Breast epithelium (tissue), 3 donors: Measurements from ENCODE around the gene POLR2I.
"Not testable (repeated sequence)": the region's sequence is repeated elsewhere in the genome, so short reads cannot be mapped to it uniquely, and the experiment has no call there.

Source experiments
- POLR2A ChIP-seq: fragments of 450-650 bp; IDR thresholded peaks from one replicate; pipeline ENCODE4 v1.6.1; 2016; ENCODE audit warnings: antibody characterized with exemption, mild to moderate bottlenecking, moderate library complexity
- POLR2AphosphoS5 ChIP-seq, 3 donors: sonication (generic); formaldehyde crosslinking; IDR thresholded peaks; one replicate each; pipeline ENCODE4 v1.6.1; 2017; ENCODE audit warnings: antibody characterized with exemption in 3 of 3
- TF ChIP-seq, protein P1 (sequence below), 3 donors: fragments of 450-650 bp; IDR thresholded peaks; one replicate each; pipeline ENCODE4 v1.5.1; 2016 to 2017; ENCODE audit warnings: antibody characterized with exemption in 3 of 3, mild to moderate bottlenecking in 3 of 3, moderate library complexity in 3 of 3

DNA sequence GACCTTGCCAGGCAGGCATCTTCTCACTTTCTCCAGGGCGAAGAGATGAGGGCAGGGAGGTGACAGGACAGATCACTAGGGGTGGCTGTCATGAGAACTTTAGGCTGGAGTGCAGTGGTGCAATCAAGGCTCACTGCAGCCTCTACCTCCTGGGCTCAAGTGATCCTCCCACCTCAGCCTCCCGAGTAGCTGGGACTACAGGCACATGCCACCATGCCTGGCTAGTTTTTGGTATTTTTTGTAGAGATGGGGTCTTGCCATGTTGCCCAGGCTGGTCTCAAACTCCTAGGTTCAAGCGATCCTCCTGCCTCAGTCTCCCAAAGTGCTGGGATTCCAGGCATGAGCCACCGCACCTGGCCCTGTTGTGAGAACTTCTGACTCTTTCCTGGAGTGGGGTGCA lies 20.2 kb upstream of the POLR2I start:
- TF ChIP-seq, protein P1, sequence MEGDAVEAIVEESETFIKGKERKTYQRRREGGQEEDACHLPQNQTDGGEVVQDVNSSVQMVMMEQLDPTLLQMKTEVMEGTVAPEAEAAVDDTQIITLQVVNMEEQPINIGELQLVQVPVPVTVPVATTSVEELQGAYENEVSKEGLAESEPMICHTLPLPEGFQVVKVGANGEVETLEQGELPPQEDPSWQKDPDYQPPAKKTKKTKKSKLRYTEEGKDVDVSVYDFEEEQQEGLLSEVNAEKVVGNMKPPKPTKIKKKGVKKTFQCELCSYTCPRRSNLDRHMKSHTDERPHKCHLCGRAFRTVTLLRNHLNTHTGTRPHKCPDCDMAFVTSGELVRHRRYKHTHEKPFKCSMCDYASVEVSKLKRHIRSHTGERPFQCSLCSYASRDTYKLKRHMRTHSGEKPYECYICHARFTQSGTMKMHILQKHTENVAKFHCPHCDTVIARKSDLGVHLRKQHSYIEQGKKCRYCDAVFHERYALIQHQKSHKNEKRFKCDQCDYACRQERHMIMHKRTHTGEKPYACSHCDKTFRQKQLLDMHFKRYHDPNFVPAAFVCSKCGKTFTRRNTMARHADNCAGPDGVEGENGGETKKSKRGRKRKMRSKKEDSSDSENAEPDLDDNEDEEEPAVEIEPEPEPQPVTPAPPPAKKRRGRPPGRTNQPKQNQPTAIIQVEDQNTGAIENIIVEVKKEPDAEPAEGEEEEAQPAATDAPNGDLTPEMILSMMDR (IDR thresholded peaks at IDR 0.05) = not testable (repeated sequence)
- not testable (repeated sequence) for TF ChIP-seq POLR2A; POLR2AphosphoS5 (IDR thresholded peaks at IDR 0.05)
